Thoracic aorta endothelial cell (primary cell): Measurements from ENCODE around the gene ZNF397. TPM values are rescaled to one million over a fixed set of nuclear protein-coding genes. Genes with fewer than 3 reads are reported as not detected.

ENCODE experiments used
- total RNA-seq: library from RNA; depleted of rRNA; stranded (reverse); fragments of >200 nt; gene quantifications from 2 replicates; pipeline ENCODE4 v1.2.3, GENCODE V29; 2012

ZNF397 gene
- 4.7 and 6.5 TPM in 2 replicates for total RNA-seq

DNA sequence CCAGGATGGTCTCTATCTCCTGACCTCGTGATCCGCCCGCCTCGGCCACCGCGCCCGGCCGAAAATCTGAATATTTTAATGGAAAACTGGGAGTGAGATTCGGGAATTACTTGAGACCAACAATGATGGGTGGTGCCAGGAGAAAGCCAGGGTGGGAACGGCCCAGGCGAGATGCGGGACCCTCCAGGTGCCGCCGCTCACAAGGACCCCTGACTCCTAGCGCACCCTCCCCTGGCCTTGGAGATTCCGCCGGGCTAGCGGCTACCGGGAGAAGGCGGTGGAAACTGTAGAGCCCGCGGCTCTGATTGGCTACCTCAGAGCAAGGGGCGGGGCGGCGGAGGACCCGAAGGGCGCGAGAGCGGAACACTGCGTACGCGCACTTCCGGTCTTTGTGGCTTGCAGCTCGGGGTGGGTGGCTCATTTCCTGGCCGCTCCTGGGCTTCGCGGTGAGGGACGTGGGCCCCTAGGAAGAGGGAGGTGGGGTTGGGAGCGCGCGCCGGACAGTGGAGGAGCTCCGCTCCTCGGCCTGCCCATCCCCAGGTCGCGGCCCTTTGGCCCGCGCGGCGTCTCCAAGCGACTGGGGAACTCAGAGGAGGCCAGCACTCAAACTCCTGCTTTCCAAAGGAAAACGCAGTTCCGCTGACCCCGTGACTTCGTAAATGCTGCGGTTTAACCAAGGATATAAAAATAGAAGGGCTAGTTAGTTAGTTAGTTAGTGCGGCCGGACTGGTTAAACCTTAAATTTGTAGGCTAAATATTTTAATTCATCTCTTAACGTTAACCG is at the start of gene ZNF397:
TSS of gene ZNF397 (plus strand) at position 371 of the 784 bp plus-strand sequence. CDS start 1,437 bp downstream, outside the sequence.

DNA sequence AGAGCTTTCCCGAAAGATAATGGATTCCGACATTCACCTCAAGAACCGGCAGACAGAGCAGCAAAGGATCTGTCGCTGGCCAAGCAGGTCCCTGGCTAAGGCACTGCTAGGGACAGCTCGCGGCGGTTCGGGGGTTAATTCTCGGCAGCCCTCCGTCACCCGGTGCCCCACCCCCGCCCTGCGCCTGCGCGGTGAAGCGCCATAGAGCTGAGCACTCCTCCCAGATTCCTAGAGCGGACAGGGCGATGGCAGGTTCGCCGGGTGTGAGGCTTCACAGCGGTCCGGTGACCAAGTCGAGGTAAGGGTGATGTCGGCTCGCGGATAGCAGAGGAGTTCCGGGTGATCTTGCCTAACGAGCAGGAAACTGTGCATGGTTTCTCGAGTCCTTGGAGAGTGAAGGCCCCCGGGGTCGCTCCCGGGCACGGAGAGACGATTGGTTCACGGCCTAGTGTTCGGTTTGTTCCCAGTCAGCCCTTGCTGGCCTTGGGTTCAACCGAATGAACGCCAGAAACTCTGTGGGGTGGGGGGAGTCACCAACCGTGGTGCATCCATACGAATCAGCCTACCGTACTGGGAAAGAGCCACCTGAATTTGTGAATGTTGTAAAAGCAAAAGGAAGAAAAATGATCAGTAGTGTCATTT is 49.4 kb downstream of the ZNF397 start, which contains the start of gene ZSCAN30:
TSS of gene ZSCAN30 (minus strand) at position 136 of the 642 bp plus-strand sequence. CDS start 25,877 bp downstream, outside the sequence.

Other genes with a start within 250 kb of the ZNF397 start
- 150 and 180 TPM in 2 replicates for gene MAPRE2, start 199.6 kb upstream of the ZNF397 start, total RNA-seq
- 15.4 and 24.6 TPM in 2 replicates for gene ZSCAN30, start 49.2 kb downstream of the ZNF397 start, total RNA-seq
- 41.0 and 42.3 TPM in 2 replicates for gene ZNF24, start 103.4 kb downstream of the ZNF397 start, total RNA-seq
- gene ZNF396, start 136.3 kb downstream of the ZNF397 start, total RNA-seq = 0.40 and 1.3 TPM in 2 replicates